HEK293 (cell line): ENCODE results near the gene DDX41.

Experiments
- ATF2 ChIP-seq: fragments of 450-650 bp; formaldehyde crosslinking; IDR thresholded peaks from 2 replicates; pipeline ENCODE4 v1.5.1; 2016; ENCODE audit warnings: missing biosample characterization, missing genetic modification characterization, low read depth
- HOXD13 ChIP-seq: sonication (generic); formaldehyde crosslinking; IDR thresholded peaks from 2 replicates; pipeline ENCODE4 v1.8.0; 2022; ENCODE audit warnings: missing genetic modification reagents, borderline replicate concordance
- PATZ1 ChIP-seq: fragments of 450-650 bp; formaldehyde crosslinking; IDR thresholded peaks from 2 replicates; pipeline ENCODE4 v1.5.1; 2016; ENCODE audit warnings: missing biosample characterization, missing genetic modification characterization
- RBAK ChIP-seq: fragments of 450-650 bp; formaldehyde crosslinking; IDR thresholded peaks from 2 replicates; pipeline ENCODE4 v1.5.1; 2016; ENCODE audit warnings: missing biosample characterization, missing genetic modification characterization
- ZBTB26 ChIP-seq: fragments of 450-650 bp; formaldehyde crosslinking; optimal IDR thresholded peaks from 2 replicates; pipeline ENCODE3; 2016; ENCODE audit warnings: missing biosample characterization, mild to moderate bottlenecking, missing genetic modification characterization
- ZNF10 ChIP-seq: fragments of 450-650 bp; formaldehyde crosslinking; IDR thresholded peaks from 2 replicates; pipeline ENCODE4 v1.5.1; 2017; ENCODE audit warnings: missing biosample characterization, missing genetic modification characterization
- ZNF202 ChIP-seq: fragments of 450-650 bp; formaldehyde crosslinking; IDR thresholded peaks from 2 replicates; pipeline ENCODE4 v1.5.1; 2016; ENCODE audit warnings: missing biosample characterization, missing genetic modification characterization, borderline replicate concordance
- ZNF362 ChIP-seq: fragments of 450-650 bp; formaldehyde crosslinking; IDR thresholded peaks from 2 replicates; pipeline ENCODE4 v1.5.1; 2016; ENCODE audit warnings: missing biosample characterization, missing genetic modification characterization
- ZNF518A ChIP-seq: fragments of 450-650 bp; formaldehyde crosslinking; conservative IDR thresholded peaks from 2 replicates; pipeline ENCODE4 v1.5.1; 2016; ENCODE audit warnings: low read depth, missing biosample characterization, missing genetic modification characterization
- ZNF600 ChIP-seq: fragments of 450-650 bp; formaldehyde crosslinking; IDR thresholded peaks from 2 replicates; pipeline ENCODE4 v1.5.1; 2016; ENCODE audit warnings: missing biosample characterization, missing genetic modification characterization
- ZSCAN18 ChIP-seq: fragments of 450-650 bp; formaldehyde crosslinking; IDR thresholded peaks from 2 replicates; pipeline ENCODE4 v1.5.1; 2016; ENCODE audit warnings: missing biosample characterization, missing genetic modification characterization
- TF ChIP-seq, protein P1 (sequence below): fragments of 450-650 bp; formaldehyde crosslinking; IDR thresholded peaks from 2 replicates; pipeline ENCODE4 v1.5.1; 2016; ENCODE audit warnings: missing biosample characterization, missing genetic modification characterization
- TF ChIP-seq, protein P2 (sequence below): fragments of 450-650 bp; formaldehyde crosslinking; IDR thresholded peaks from 2 replicates; pipeline ENCODE4 v1.5.1; 2016; ENCODE audit warnings: missing biosample characterization, missing genetic modification characterization

DDX41 gene

GRCh38 chr5:177497292-177498012 is 19.3 kb downstream of the DDX41 start, which contains the start of gene PDLIM7 (continued):
- TF ChIP-seq ZNF518A (tag by site-specific recombination) (no peak), ZNF10 (tag by site-specific recombination) (no peak), ZSCAN18 (tag by site-specific recombination) (no peak), ZNF600 (tag by site-specific recombination) (peak; percentile 74), ZBTB26 (tag by site-specific recombination) (peak; percentile 60), HOXD13 (CRISPR knock-in tag) (no peak), RBAK (tag by site-specific recombination) (no peak), PATZ1 (tag by site-specific recombination) (peak; percentile 86), ZNF202 (no peak), ATF2 (tag by site-specific recombination) (no peak), ZNF362 (tag by site-specific recombination) (no peak)
- TF ChIP-seq, protein P1, sequence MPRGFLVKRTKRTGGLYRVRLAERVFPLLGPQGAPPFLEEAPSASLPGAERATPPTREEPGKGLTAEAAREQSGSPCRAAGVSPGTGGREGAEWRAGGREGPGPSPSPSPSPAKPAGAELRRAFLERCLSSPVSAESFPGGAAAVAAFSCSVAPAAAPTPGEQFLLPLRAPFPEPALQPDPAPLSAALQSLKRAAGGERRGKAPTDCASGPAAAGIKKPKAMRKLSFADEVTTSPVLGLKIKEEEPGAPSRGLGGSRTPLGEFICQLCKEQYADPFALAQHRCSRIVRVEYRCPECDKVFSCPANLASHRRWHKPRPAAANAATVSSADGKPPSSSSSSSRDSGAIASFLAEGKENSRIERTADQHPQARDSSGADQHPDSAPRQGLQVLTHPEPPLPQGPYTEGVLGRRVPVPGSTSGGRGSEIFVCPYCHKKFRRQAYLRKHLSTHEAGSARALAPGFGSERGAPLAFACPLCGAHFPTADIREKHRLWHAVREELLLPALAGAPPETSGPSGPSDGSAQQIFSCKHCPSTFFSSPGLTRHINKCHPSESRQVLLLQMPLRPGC (tag by site-specific recombination) = 0 out of 2 replicates have a peak, but pooled peaks have one; percentile 26
- TF ChIP-seq, protein P2, sequence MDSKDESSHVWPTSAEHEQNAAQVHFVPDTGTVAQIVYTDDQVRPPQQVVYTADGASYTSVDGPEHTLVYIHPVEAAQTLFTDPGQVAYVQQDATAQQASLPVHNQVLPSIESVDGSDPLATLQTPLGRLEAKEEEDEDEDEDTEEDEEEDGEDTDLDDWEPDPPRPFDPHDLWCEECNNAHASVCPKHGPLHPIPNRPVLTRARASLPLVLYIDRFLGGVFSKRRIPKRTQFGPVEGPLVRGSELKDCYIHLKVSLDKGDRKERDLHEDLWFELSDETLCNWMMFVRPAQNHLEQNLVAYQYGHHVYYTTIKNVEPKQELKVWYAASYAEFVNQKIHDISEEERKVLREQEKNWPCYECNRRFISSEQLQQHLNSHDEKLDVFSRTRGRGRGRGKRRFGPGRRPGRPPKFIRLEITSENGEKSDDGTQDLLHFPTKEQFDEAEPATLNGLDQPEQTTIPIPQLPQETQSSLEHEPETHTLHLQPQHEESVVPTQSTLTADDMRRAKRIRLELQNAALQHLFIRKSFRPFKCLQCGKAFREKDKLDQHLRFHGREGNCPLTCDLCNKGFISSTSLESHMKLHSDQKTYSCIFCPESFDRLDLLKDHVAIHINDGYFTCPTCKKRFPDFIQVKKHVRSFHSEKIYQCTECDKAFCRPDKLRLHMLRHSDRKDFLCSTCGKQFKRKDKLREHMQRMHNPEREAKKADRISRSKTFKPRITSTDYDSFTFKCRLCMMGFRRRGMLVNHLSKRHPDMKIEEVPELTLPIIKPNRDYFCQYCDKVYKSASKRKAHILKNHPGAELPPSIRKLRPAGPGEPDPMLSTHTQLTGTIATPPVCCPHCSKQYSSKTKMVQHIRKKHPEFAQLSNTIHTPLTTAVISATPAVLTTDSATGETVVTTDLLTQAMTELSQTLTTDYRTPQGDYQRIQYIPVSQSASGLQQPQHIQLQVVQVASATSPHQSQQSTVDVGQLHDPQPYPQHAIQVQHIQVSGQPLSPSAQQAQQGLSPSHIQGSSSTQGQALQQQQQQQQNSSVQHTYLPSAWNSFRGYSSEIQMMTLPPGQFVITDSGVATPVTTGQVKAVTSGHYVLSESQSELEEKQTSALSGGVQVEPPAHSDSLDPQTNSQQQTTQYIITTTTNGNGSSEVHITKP (tag by site-specific recombination) = peak; percentile 91
